Muscle layer of colon (tissue), 2 donors: ENCODE measurements around the gene CD300C.

Experiments
- H3K27ac ChIP-seq: one replicate; pipeline ENCODE4 v1.7.0; 2013; ENCODE audit warnings: low read depth, mild to moderate bottlenecking, low read length, moderate library complexity
- H3K27me3 ChIP-seq, 2 donors: one replicate each; pipeline ENCODE4 v1.7.0; 2013; ENCODE audit warnings: low read length in 2 of 2, mild to moderate bottlenecking in 2 of 2; ENCODE audit not compliant: insufficient read depth in 2 of 2, control insufficient read depth in 1 of 2
- H3K36me3 ChIP-seq: one replicate; pipeline ENCODE4 v1.7.0; 2013; ENCODE audit warnings: mild to moderate bottlenecking, low read length; ENCODE audit not compliant: insufficient read depth
- H3K4me1 ChIP-seq: one replicate; pipeline ENCODE4 v1.7.0; 2013; ENCODE audit warnings: mild to moderate bottlenecking, low read length; ENCODE audit not compliant: insufficient read depth
- H3K4me3 ChIP-seq, 2 donors: one replicate each; pipeline ENCODE4 v1.7.0; 2013; ENCODE audit warnings: low read length in 2 of 2, low read depth in 1 of 2, mild to moderate bottlenecking in 1 of 2, moderate library complexity in 1 of 2
- H3K9ac ChIP-seq: one replicate; pipeline ENCODE4 v1.7.0; 2013; ENCODE audit warnings: low read length
- H3K9me3 ChIP-seq: one replicate; pipeline ENCODE4 v1.7.0; 2013; ENCODE audit warnings: mild to moderate bottlenecking, low read length
- donor health status: abdominal sarcoma.
- donor health status: Adenocarcinoma of cecum.

Gene CD300C

GRCh38 chr17:74497471-74497870 lies 48.4 kb downstream of the CD300C start:
- no peaks in the 10 kb centered on the region for H3K36me3 ChIP-seq
- H3K27me3 ChIP-seq, result no peaks in the 10 kb centered on the region
- no peak overlapping the region for H3K27ac ChIP-seq
- no peaks in the 10 kb centered on the region for H3K9me3 ChIP-seq
- no peaks in the 10 kb centered on the region for H3K4me1 ChIP-seq
- no peak overlapping the region for H3K4me3 ChIP-seq
- no peak overlapping the region for H3K9ac ChIP-seq

- no peak overlapping the region for H3K4me3 ChIP-seq
- no peaks in the 10 kb centered on the region for H3K36me3 ChIP-seq
- no peak overlapping the region for H3K27ac ChIP-seq
- no peaks in the 10 kb centered on the region for H3K27me3 ChIP-seq
- no peak overlapping the region for H3K9ac ChIP-seq
- no peaks in the 10 kb centered on the region for H3K4me1 ChIP-seq
- no peaks in the 10 kb centered on the region for H3K9me3 ChIP-seq
These were observed 52.5 kb downstream of the CD300C start for GRCh38 chr17:74493331-74493833.

- H3K4me3 ChIP-seq, result no peak overlapping the region
- no peaks in the 10 kb centered on the region for H3K9me3 ChIP-seq
- H3K4me1 ChIP-seq, result no peaks in the 10 kb centered on the region
- no peak overlapping the region for H3K27ac ChIP-seq
- H3K9ac ChIP-seq, result no peak overlapping the region
- no peaks in the 10 kb centered on the region for H3K36me3 ChIP-seq
- H3K27me3 ChIP-seq, result no peaks in the 10 kb centered on the region
These were observed 54.3 kb downstream of the CD300C start for GRCh38 chr17:74491626-74492025.
